OCI-LY3 (cell line): Measurements from ENCODE around the gene SPACA6.

Experiments
- EZH2phosphoT487 ChIP-seq: fragments of 200-600 bp; shearing (Covaris generic); IDR thresholded peaks from 2 replicates; pipeline ENCODE4 v1.6.1; 2018; ENCODE audit warnings: antibody characterized with exemption, mixed run types, low read depth
- TF ChIP-seq, protein P1 (sequence below): fragments of 200-600, 300-600 bp; sonication (generic); IDR thresholded peaks from 2 replicates; pipeline ENCODE4 v1.5.1; 2014; ENCODE audit warnings: antibody characterized with exemption, low read length, low read depth

DNA sequence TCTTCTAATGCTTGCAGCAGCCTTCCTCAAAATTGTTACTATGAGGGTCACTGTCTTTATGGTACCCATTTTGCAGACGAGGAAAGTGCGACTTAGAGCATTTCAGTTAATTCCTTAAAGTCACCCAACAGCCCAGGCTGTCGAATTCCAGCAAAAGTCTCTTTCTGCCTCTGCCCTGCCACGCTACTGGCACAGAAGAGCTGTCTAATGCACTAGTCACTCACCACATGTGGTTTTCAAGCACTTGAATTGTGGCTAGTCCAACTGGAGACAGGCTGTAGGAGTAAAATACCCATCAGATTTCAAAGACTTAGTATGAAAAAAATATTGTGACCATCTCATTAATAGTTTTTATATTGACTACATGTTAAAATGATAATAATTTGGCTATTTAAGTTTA lies 56.8 kb downstream of the SPACA6 start:
- TF ChIP-seq, protein P1, sequence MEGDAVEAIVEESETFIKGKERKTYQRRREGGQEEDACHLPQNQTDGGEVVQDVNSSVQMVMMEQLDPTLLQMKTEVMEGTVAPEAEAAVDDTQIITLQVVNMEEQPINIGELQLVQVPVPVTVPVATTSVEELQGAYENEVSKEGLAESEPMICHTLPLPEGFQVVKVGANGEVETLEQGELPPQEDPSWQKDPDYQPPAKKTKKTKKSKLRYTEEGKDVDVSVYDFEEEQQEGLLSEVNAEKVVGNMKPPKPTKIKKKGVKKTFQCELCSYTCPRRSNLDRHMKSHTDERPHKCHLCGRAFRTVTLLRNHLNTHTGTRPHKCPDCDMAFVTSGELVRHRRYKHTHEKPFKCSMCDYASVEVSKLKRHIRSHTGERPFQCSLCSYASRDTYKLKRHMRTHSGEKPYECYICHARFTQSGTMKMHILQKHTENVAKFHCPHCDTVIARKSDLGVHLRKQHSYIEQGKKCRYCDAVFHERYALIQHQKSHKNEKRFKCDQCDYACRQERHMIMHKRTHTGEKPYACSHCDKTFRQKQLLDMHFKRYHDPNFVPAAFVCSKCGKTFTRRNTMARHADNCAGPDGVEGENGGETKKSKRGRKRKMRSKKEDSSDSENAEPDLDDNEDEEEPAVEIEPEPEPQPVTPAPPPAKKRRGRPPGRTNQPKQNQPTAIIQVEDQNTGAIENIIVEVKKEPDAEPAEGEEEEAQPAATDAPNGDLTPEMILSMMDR = no peak
- TF ChIP-seq EZH2phosphoT487 = no peak
